ENCODE results near the gene ATP2C2.

- TF ChIP-seq CTCF (IDR thresholded peaks at IDR 0.05) (no peak), POLR2A (IDR thresholded peaks at IDR 0.05) (no peak)
Observed at GRCh38 chr16:84425696-84426095, 57.4 kb downstream of the ATP2C2 start.

Measured in esophagus squamous epithelium (tissue), 4 donors.